SK-N-SH treated with all-trans-retinoic acid at 6 μM for 48 hours (cell line): Measurements from ENCODE around the gene GPRIN1.
"Not testable (repeated sequence)": the region's sequence is repeated elsewhere in the genome, so short reads cannot be mapped to it uniquely, and the experiment has no call there.

Experiments used
- ATAC-seq: fragments of 200-7000 bp; cut with Tn5 transposase; 3 replicates; pipeline ENCODE4 v1.9.1; 2020; ENCODE audit warnings: mild to moderate bottlenecking, moderate library complexity
- ARNTL ChIP-seq: fragments of 450-650 bp; formaldehyde crosslinking; IDR thresholded peaks from 2 replicates; pipeline ENCODE4 v1.5.0; 2020; ENCODE audit warnings: low read depth, mild to moderate bottlenecking, moderate library complexity, borderline replicate concordance
- BACH2 ChIP-seq: fragments of 250-450 bp; sonication (Bioruptor Pico); IDR thresholded peaks from 2 replicates; pipeline ENCODE4 v1.9.0; 2021; ENCODE audit warnings: mild to moderate bottlenecking, borderline replicate concordance
- CSRNP3 ChIP-seq: fragments of 250-450 bp; sonication (Bioruptor Pico); IDR thresholded peaks from 2 replicates; pipeline ENCODE4 v1.5.1; 2021; ENCODE audit warnings: mild to moderate bottlenecking, moderate library complexity
- ISL1 ChIP-seq: fragments of 250-450 bp; sonication (Bioruptor Pico); IDR thresholded peaks from 2 replicates; pipeline ENCODE4 v2.1.2; 2022; ENCODE audit warnings: mild to moderate bottlenecking, moderate library complexity
- OSR1 ChIP-seq: fragments of 250-450 bp; sonication (Bioruptor Pico); IDR thresholded peaks from 2 replicates; pipeline ENCODE4 v1.8.0; 2022; ENCODE audit warnings: moderate library complexity, mild to moderate bottlenecking, inconsistent platforms
- PPARA ChIP-seq: fragments of 250-450 bp; sonication (Bioruptor Pico); IDR thresholded peaks from 2 replicates; pipeline ENCODE4 v1.5.0; 2020; ENCODE audit warnings: mild to moderate bottlenecking, borderline replicate concordance
- RARB ChIP-seq: fragments of 250-450 bp; sonication (Bioruptor Pico); IDR thresholded peaks from 2 replicates; pipeline ENCODE4 v1.8.0; 2021; ENCODE audit warnings: mild to moderate bottlenecking, moderate library complexity
- SNAI2 ChIP-seq: fragments of 250-450 bp; sonication (Bioruptor Pico); IDR thresholded peaks from 2 replicates; pipeline ENCODE4 v1.5.0; 2020; ENCODE audit warnings: mild to moderate bottlenecking, moderate library complexity
- TCF4 ChIP-seq: fragments of 250-450 bp; sonication (Bioruptor Pico); IDR thresholded peaks from 2 replicates; pipeline ENCODE4 v1.8.0; 2021; ENCODE audit warnings: mild to moderate bottlenecking, moderate library complexity, borderline replicate concordance
- TOX ChIP-seq: fragments of 250-450 bp; sonication (Bioruptor Pico); IDR thresholded peaks from 2 replicates; pipeline ENCODE4 v1.8.0; 2021; ENCODE audit warnings: mild to moderate bottlenecking, moderate library complexity, borderline replicate concordance
- ZC3H10 ChIP-seq: fragments of 250-450 bp; sonication (Bioruptor Pico); IDR thresholded peaks from 2 replicates; pipeline ENCODE4 v1.5.1; 2021; ENCODE audit warnings: mild to moderate bottlenecking, moderate library complexity
- ZFP3 ChIP-seq: fragments of 250-450 bp; sonication (Bioruptor Pico); IDR thresholded peaks from 2 replicates; pipeline ENCODE4 v1.5.0; 2020; ENCODE audit warnings: mild to moderate bottlenecking, moderate library complexity
- ZFP30 ChIP-seq: fragments of 450-650 bp; formaldehyde crosslinking; IDR thresholded peaks from 2 replicates; pipeline ENCODE4 v1.5.0; 2022; ENCODE audit warnings: mild to moderate bottlenecking, moderate library complexity
- ZNF565 ChIP-seq: fragments of 450-650 bp; formaldehyde crosslinking; conservative IDR thresholded peaks from 2 replicates; pipeline ENCODE4 v1.5.0; 2020; ENCODE audit warnings: low read depth, mild to moderate bottlenecking, moderate library complexity
- ZNF70 ChIP-seq: fragments of 450-650 bp; formaldehyde crosslinking; IDR thresholded peaks from 2 replicates; pipeline ENCODE4 v1.5.0; 2020; ENCODE audit warnings: mild to moderate bottlenecking, moderate library complexity
- ZNF8 ChIP-seq: fragments of 450-650 bp; formaldehyde crosslinking; IDR thresholded peaks from 2 replicates; pipeline ENCODE4 v1.5.0; 2020; ENCODE audit warnings: mild to moderate bottlenecking, moderate library complexity
- TF ChIP-seq, protein P1 (sequence below): fragments of 250-450 bp; sonication (Bioruptor Pico); IDR thresholded peaks from 2 replicates; pipeline ENCODE4 v1.8.0; 2021; ENCODE audit warnings: low read depth, mild to moderate bottlenecking, moderate library complexity, borderline replicate concordance
- TF ChIP-seq, protein P2 (sequence below): fragments of 250-450 bp; sonication (Bioruptor Pico); IDR thresholded peaks from 2 replicates; pipeline ENCODE4 v1.5.1; 2020; ENCODE audit warnings: low read depth, mild to moderate bottlenecking, moderate library complexity
- TF ChIP-seq, protein P3 (sequence below): fragments of 250-450 bp; sonication (Bioruptor Pico); IDR thresholded peaks from 2 replicates; pipeline ENCODE4 v1.5.0; 2020; ENCODE audit warnings: mild to moderate bottlenecking, moderate library complexity

The GPRIN1 gene

GRCh38 chr5:176603091-176603490 lies 6.9 kb downstream of the GPRIN1 start:
- no peak for ATAC-seq
- no peak for TF ChIP-seq PPARA (CRISPR knock-in tag)
- TF ChIP-seq CSRNP3 (CRISPR knock-in tag): no peak
- TF ChIP-seq ZNF70 (CRISPR knock-in tag): no peak
- no peak for TF ChIP-seq TCF4 (CRISPR knock-in tag)
- no peak for TF ChIP-seq OSR1
- no peak for TF ChIP-seq TOX
- TF ChIP-seq RARB: no peak
- TF ChIP-seq ZNF565 (CRISPR knock-in tag): no peak
- TF ChIP-seq, protein P1, sequence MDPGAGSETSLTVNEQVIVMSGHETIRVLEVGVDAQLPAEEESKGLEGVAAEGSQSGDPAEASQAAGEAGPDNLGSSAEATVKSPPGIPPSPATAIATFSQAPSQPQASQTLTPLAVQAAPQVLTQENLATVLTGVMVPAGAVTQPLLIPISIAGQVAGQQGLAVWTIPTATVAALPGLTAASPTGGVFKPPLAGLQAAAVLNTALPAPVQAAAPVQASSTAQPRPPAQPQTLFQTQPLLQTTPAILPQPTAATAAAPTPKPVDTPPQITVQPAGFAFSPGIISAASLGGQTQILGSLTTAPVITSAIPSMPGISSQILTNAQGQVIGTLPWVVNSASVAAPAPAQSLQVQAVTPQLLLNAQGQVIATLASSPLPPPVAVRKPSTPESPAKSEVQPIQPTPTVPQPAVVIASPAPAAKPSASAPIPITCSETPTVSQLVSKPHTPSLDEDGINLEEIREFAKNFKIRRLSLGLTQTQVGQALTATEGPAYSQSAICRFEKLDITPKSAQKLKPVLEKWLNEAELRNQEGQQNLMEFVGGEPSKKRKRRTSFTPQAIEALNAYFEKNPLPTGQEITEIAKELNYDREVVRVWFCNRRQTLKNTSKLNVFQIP (CRISPR knock-in tag): no peak
- TF ChIP-seq ZNF8 (CRISPR knock-in tag): no peak
- TF ChIP-seq ZC3H10: no peak
- TF ChIP-seq, protein P2, sequence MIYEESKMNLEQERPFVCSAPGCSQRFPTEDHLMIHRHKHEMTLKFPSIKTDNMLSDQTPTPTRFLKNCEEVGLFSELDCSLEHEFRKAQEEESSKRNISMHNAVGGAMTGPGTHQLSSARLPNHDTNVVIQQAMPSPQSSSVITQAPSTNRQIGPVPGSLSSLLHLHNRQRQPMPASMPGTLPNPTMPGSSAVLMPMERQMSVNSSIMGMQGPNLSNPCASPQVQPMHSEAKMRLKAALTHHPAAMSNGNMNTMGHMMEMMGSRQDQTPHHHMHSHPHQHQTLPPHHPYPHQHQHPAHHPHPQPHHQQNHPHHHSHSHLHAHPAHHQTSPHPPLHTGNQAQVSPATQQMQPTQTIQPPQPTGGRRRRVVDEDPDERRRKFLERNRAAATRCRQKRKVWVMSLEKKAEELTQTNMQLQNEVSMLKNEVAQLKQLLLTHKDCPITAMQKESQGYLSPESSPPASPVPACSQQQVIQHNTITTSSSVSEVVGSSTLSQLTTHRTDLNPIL (CRISPR knock-in tag): no peak
- no peak for TF ChIP-seq ZFP30 (CRISPR knock-in tag)
- no peak for TF ChIP-seq ZFP3 (CRISPR knock-in tag)
- no peak for TF ChIP-seq BACH2 (CRISPR knock-in tag)
- no peak for TF ChIP-seq SNAI2 (CRISPR knock-in tag)
- TF ChIP-seq, protein P3, sequence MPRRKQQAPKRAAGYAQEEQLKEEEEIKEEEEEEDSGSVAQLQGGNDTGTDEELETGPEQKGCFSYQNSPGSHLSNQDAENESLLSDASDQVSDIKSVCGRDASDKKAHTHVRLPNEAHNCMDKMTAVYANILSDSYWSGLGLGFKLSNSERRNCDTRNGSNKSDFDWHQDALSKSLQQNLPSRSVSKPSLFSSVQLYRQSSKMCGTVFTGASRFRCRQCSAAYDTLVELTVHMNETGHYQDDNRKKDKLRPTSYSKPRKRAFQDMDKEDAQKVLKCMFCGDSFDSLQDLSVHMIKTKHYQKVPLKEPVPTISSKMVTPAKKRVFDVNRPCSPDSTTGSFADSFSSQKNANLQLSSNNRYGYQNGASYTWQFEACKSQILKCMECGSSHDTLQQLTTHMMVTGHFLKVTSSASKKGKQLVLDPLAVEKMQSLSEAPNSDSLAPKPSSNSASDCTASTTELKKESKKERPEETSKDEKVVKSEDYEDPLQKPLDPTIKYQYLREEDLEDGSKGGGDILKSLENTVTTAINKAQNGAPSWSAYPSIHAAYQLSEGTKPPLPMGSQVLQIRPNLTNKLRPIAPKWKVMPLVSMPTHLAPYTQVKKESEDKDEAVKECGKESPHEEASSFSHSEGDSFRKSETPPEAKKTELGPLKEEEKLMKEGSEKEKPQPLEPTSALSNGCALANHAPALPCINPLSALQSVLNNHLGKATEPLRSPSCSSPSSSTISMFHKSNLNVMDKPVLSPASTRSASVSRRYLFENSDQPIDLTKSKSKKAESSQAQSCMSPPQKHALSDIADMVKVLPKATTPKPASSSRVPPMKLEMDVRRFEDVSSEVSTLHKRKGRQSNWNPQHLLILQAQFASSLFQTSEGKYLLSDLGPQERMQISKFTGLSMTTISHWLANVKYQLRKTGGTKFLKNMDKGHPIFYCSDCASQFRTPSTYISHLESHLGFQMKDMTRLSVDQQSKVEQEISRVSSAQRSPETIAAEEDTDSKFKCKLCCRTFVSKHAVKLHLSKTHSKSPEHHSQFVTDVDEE (CRISPR knock-in tag): no peak
- no peak for TF ChIP-seq ARNTL (CRISPR knock-in tag)
- no peak for TF ChIP-seq ISL1

DNA sequence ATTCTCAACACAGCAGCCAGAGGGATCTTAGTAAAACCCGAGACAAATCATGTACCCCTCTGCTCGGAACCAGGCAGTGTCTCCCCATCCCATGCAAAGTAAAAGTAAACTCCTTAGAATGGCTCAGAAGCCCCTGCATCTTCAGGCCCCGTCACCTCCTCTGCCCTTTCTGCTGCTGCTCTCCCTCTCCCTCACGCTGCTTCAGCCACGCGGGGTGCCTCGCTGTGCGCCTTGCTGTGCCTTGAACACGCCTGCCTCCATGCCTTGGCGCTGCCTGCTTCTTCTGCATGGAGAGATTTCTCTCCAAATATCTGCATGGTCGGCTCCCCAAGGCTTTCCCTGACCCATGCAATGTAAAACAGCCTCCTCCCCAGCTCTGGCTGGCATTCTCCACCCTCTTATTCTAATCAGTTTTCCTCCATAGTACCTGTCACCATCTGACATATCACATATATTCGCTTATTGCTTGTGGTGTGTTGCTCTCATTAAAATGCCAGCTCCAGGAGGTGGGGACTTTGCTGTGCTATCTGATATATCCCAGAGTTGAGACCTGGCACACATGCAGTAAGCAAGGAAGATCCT lies 8.0 kb downstream of the GPRIN1 start:
- no peak for ATAC-seq
- TF ChIP-seq ZC3H10: no peak
- no peak for TF ChIP-seq SNAI2 (CRISPR knock-in tag)
- TF ChIP-seq, protein P1 (CRISPR knock-in tag): no peak
- TF ChIP-seq ZNF565 (CRISPR knock-in tag): no peak
- no peak for TF ChIP-seq RARB
- no peak for TF ChIP-seq ZNF70 (CRISPR knock-in tag)
- TF ChIP-seq, protein P2 (CRISPR knock-in tag): no peak
- no peak for TF ChIP-seq ARNTL (CRISPR knock-in tag)
- no peak for TF ChIP-seq TCF4 (CRISPR knock-in tag)
- no peak for TF ChIP-seq CSRNP3 (CRISPR knock-in tag)
- no peak for TF ChIP-seq ZNF8 (CRISPR knock-in tag)
- no peak for TF ChIP-seq ZFP30 (CRISPR knock-in tag)
- TF ChIP-seq TOX: no peak

- ATAC-seq: not testable (repeated sequence)
Observed at GRCh38 chr5:176599749-176600430, 10.1 kb downstream of the GPRIN1 start.
